GM12891 (cell line): ENCODE measurements around the gene PDF.

ENCODE experiments used
- PAX5 ChIP-seq: IDR thresholded peaks from 2 replicates; pipeline ENCODE4 v1.6.1; 2011; ENCODE audit warnings: low read length, moderate library complexity, mild to moderate bottlenecking; ENCODE audit not compliant: insufficient read depth, severe bottlenecking
- POLR2A ChIP-seq: IDR thresholded peaks from 2 replicates; pipeline ENCODE4 v1.6.1; 2011; ENCODE audit warnings: low read depth, low read length, control low read depth
- POLR2AphosphoS5 ChIP-seq: IDR thresholded peaks from 2 replicates; pipeline ENCODE4 v1.6.1; 2011; ENCODE audit warnings: low read depth, low read length, control low read depth
- POU2F2 ChIP-seq: IDR thresholded peaks from 2 replicates; pipeline ENCODE4 v1.6.1; 2011; ENCODE audit warnings: low read depth, mild to moderate bottlenecking, control low read depth, low read length, moderate library complexity
- SPI1 ChIP-seq: IDR thresholded peaks from 2 replicates; pipeline ENCODE4 v1.6.1; 2011; ENCODE audit warnings: low read depth, low read length, control low read depth
- TAF1 ChIP-seq: IDR thresholded peaks from 2 replicates; pipeline ENCODE4 v1.6.1; 2011; ENCODE audit warnings: low read depth, low read length, control low read depth

DNA sequence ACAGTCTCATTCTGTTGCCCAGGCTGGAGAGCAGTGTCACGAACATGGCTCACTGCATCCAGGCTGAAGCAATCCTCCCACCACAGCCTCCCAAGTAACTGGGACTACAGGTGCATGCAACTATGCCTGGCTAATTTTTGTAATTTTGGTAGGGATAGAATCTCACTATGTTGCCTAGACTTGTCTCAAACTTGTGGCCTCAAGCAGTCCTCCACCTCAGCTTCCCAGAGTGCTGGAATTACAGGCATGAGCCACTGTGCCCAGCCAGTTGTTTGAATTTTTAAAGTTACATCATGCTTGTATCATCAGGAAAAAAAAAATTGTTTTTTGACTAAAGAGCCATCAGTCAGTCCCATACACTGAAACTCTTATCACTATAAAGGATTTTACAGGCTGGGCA, 36.3 kb downstream of the PDF start:
- TF ChIP-seq TAF1, result no peak
- TF ChIP-seq POLR2A, result no peak
- TF ChIP-seq POLR2AphosphoS5, result no peak
- no peak for TF ChIP-seq PAX5
- TF ChIP-seq SPI1, result no peak
- no peak for TF ChIP-seq POU2F2
